GM23338 (cell line): ENCODE results near the gene IPP. TPM values are rescaled to one million over a fixed set of nuclear protein-coding genes. Genes with fewer than 3 reads are reported as not detected.

Experiments used
- ATAC-seq: fragments of 200-7000 bp; cut with Tn5 transposase; 3 replicates; pipeline ENCODE4 v1.9.1; 2020
- DNase-seq: peaks from one replicate; pipeline ENCODE4 v3.0.0-alpha.2; 2015; ENCODE audit warnings: low spot score
- H2AFZ ChIP-seq: fragments of 200-600 bp; sonication (generic); 2 replicates; pipeline ENCODE4 v1.8.0; 2016; ENCODE audit warnings: antibody characterized with exemption, mild to moderate bottlenecking, moderate library complexity
- H3F3A ChIP-seq: fragments of 200-600 bp; sonication (generic); replicated peaks from 2 replicates; pipeline ENCODE4 v1.8.0; 2017; ENCODE audit warnings: antibody characterized with exemption, mixed run types, low read depth
- H3K27ac ChIP-seq: fragments of 200-600 bp; sonication (generic); 2 replicates; pipeline ENCODE4 v1.6.1; 2016; ENCODE audit warnings: low read depth
- H3K27me3 ChIP-seq: fragments of 200-600 bp; sonication (generic); 2 replicates; pipeline ENCODE4 v1.8.0; 2016; ENCODE audit warnings: mild to moderate bottlenecking, mixed run types, moderate library complexity; ENCODE audit not compliant: insufficient read depth
- H3K36me3 ChIP-seq: fragments of 200-600 bp; sonication (generic); 2 replicates; pipeline ENCODE4 v1.8.0; 2016; ENCODE audit warnings: mild to moderate bottlenecking; ENCODE audit not compliant: insufficient read depth
- H3K4me1 ChIP-seq: fragments of 200-600 bp; sonication (generic); 2 replicates; pipeline ENCODE4 v1.8.0; 2016; ENCODE audit warnings: mild to moderate bottlenecking, moderate library complexity; ENCODE audit not compliant: insufficient read depth
- H3K4me2 ChIP-seq: fragments of 200-600 bp; sonication (generic); 2 replicates; pipeline ENCODE4 v1.7.1; 2017; ENCODE audit warnings: mixed run types
- H3K4me3 ChIP-seq: fragments of 200-600 bp; sonication (generic); 2 replicates; pipeline ENCODE4 v1.6.1; 2016; ENCODE audit warnings: mixed run types
- H3K79me2 ChIP-seq: fragments of 200-600 bp; sonication (generic); replicated peaks from 2 replicates; pipeline ENCODE4 v1.8.0; 2017; ENCODE audit warnings: mild to moderate bottlenecking; ENCODE audit not compliant: insufficient read depth
- H3K9me2 ChIP-seq: fragments of 200-600 bp; sonication (generic); 2 replicates; pipeline ENCODE4 v1.8.0; 2017; ENCODE audit not compliant: insufficient read depth
- H4K20me1 ChIP-seq: fragments of 200-600 bp; sonication (generic); replicated peaks from 2 replicates; pipeline ENCODE4 v1.8.0; 2017; ENCODE audit warnings: mild to moderate bottlenecking; ENCODE audit not compliant: insufficient read depth
- H3K27ac Mint-ChIP-seq: 2 replicates; pipeline ENCODE4 v1.8.0; 2020; ENCODE audit warnings: inconsistent platforms, mild to moderate bottlenecking, moderate library complexity, mixed read lengths
- H3K27me3 Mint-ChIP-seq: 3 replicates; pipeline ENCODE4 v1.8.0; 2022; ENCODE audit warnings: low read depth, mild to moderate bottlenecking, moderate library complexity, mixed read lengths, inconsistent platforms; ENCODE audit not compliant: insufficient read depth, poor library complexity
- H3K36me3 Mint-ChIP-seq: 3 replicates; pipeline ENCODE4 v1.8.0; 2021; ENCODE audit warnings: low read depth, mild to moderate bottlenecking, inconsistent platforms, moderate library complexity, mixed read lengths
- H3K4me1 Mint-ChIP-seq: 3 replicates; pipeline ENCODE4 v1.8.0; 2020; ENCODE audit warnings: mild to moderate bottlenecking, inconsistent platforms, mixed read lengths
- H3K4me3 Mint-ChIP-seq: 3 replicates; pipeline ENCODE4 v1.8.0; 2021; ENCODE audit warnings: moderate library complexity, mild to moderate bottlenecking, inconsistent platforms, mixed read lengths
- H3K9me3 Mint-ChIP-seq: 3 replicates; pipeline ENCODE4 v1.8.0; 2020; ENCODE audit warnings: moderate library complexity, mild to moderate bottlenecking, inconsistent platforms, mixed read lengths
- CREB1 ChIP-seq: fragments of 250-450 bp; sonication (Bioruptor Pico); IDR thresholded peaks from 2 replicates; pipeline ENCODE4 v1.5.0; 2020; ENCODE audit warnings: low read depth, mild to moderate bottlenecking, moderate library complexity
- CTCF ChIP-seq, 2 experiments: fragments of 200-600 bp in 1 of 2; sonication (generic) in 1 of 2; conservative IDR thresholded peaks; 2 replicates each; pipeline versions ENCODE4 v1.5.1 to v1.6.1; 2016 to 2017; ENCODE audit warnings: antibody characterized with exemption in 2 of 2, low read depth in 2 of 2, mild to moderate bottlenecking in 2 of 2, moderate library complexity in 1 of 2
- ZNF462 ChIP-seq: fragments of 250-450 bp; sonication (Bioruptor Pico); IDR thresholded peaks from 2 replicates; pipeline ENCODE4 v1.5.0; 2020; ENCODE audit warnings: mild to moderate bottlenecking, moderate library complexity
- polyA plus RNA-seq: library from polyadenylated mRNA; unstranded; fragments of >200 nt; fragmentation: Nextera tagmentation; extraction: Ambion mirVana; gene quantifications from 2 replicates; pipeline ENCODE4 v1.2.1, GENCODE V29; 2016
- total RNA-seq: library from RNA; depleted of rRNA; stranded (reverse); fragments of >200 nt; shearing (Covaris generic); gene quantifications from 2 replicates; pipeline ENCODE4 v1.2.3, GENCODE V29; 2014
- TF ChIP-seq, protein P1 (sequence below): IDR thresholded peaks from 2 replicates; pipeline ENCODE4 v1.6.1; 2016; ENCODE audit warnings: antibody characterized with exemption

Gene IPP
- total and polyA plus RNA-seq, 2 experiments from 2014 or later = 1.8 to 2.8 TPM

DNA sequence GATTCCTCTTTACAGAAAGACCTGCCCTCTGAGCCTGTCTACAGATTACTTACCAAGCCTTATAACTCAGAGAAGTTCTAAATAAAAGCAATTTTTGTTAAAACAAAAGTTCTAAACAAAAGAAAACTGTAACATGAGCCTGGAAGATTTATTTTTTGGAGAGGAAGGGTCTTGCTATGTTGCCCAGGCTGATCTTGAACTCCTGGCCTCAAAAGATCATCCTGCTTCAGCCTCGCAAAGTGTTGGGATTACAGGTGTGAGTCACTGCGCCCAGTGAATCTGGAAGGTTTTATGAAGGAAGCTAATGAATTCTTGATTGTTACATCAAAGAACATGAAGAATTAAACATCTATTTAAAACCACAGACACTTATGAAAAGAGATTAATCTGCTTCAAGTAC, 91.2 kb downstream of the IPP start:
- 0 out of 2 replicates have a peak, but pooled peaks cover 5% of the 10 kb centered on the region for H3F3A ChIP-seq
- no peaks in the 10 kb centered on the region for H3K4me1 ChIP-seq
- no peak overlapping the region for H3K27ac Mint-ChIP-seq
- ATAC-seq (no peak), DNase-seq (no peak)
- peaks cover 66% of the 10 kb centered on the region for H3K36me3 Mint-ChIP-seq
- H3K4me3 Mint-ChIP-seq = no peak overlapping the region
- no peaks in the 10 kb centered on the region for H3K27me3 ChIP-seq
- H3K36me3 ChIP-seq = peaks cover 55% of the 10 kb centered on the region
- H3K9me2 ChIP-seq = no peaks in the 10 kb centered on the region
- no peak overlapping the region for H2AFZ ChIP-seq
- no peak overlapping the region for H3K27ac ChIP-seq
- H3K4me1 Mint-ChIP-seq = peaks cover 10% of the 10 kb centered on the region
- no peak for TF ChIP-seq CREB1
- TF ChIP-seq, protein P1, sequence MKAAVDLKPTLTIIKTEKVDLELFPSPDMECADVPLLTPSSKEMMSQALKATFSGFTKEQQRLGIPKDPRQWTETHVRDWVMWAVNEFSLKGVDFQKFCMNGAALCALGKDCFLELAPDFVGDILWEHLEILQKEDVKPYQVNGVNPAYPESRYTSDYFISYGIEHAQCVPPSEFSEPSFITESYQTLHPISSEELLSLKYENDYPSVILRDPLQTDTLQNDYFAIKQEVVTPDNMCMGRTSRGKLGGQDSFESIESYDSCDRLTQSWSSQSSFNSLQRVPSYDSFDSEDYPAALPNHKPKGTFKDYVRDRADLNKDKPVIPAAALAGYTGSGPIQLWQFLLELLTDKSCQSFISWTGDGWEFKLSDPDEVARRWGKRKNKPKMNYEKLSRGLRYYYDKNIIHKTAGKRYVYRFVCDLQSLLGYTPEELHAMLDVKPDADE = no peak
- TF ChIP-seq ZNF462 (CRISPR knock-in tag) = no peak
- TF ChIP-seq CTCF (conservative IDR thresholded peaks at IDR 0.05; ENCODE audit: low read depth in 2 of 2) = no peak
- peaks cover 4% of the 10 kb centered on the region for H3K27me3 Mint-ChIP-seq
- H4K20me1 ChIP-seq = peaks cover 38% of the 10 kb centered on the region
- H3K4me2 ChIP-seq = no peak overlapping the region
- no peaks in the 10 kb centered on the region for H3K9me3 Mint-ChIP-seq
- no peak overlapping the region for H3K4me3 ChIP-seq
- H3K79me2 ChIP-seq = peaks cover 73% of the 10 kb centered on the region
